ENCODE results near the gene FYB2. TPM values are rescaled to one million over a fixed set of nuclear protein-coding genes. Genes with fewer than 3 reads are reported as not detected.

The FYB2 gene, protein sequence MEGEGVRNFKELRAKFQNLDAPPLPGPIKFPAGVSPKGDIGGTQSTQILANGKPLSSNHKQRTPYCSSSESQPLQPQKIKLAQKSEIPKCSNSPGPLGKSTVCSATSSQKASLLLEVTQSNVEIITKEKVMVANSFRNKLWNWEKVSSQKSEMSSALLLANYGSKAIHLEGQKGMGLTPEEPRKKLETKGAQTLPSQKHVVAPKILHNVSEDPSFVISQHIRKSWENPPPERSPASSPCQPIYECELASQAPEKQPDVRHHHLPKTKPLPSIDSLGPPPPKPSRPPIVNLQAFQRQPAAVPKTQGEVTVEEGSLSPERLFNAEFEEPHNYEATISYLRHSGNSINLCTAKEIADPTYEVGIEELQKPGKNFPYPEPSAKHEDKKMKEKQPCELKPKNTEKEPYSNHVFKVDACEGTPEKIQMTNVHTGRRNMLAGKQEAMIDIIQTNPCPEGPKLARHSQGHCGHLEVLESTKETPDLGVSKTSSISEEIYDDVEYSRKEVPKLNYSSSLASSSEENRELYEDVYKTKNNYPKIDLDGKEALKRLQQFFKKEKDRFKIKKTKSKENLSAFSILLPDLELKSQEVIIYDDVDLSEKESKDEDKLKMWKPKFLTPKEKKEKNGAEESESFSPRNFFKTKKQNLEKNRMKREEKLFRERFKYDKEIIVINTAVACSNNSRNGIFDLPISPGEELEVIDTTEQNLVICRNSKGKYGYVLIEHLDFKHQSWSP
- total RNA-seq: 15.2 TPM
- long read RNA-seq, partial matches to known transcripts: 5 of 22 reads
- long read RNA-seq, other reads (novel, unspliced or antisense): 17 of 22 reads

DNA sequence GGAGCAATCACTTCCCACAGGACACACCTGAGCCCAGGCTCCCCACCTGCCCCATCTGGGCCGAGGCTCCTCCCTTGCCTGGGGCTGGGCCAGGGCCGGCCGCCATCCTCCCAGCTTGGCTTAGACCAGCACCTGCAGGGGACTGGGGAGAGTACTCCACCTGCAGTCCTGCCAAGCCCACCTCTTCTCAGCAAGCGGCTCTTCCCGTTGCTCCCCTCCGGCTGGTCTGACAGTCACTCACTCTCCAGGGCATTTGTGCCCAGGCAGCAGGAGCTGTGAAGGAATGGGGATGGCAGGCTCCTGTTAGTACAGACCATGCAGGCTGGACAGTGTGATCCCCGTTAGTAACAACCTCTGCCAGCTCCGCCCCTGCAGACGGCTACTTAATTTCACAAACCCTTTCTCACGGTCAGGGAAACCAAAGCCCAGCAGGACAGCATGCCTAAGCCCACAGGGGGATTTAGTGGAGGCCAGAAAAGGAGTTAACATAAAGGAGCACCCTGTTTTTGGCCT lies at the start of gene FYB2:
Gene FYB2, minus strand, starts transcription at position 18 of the 513 bp plus-strand sequence. CDS start 114 bp downstream, outside the sequence.
- DNase-seq: peak; percentile 52
- intact Hi-C loops (cut with micrococcal nuclease): no loop called here

DNA sequence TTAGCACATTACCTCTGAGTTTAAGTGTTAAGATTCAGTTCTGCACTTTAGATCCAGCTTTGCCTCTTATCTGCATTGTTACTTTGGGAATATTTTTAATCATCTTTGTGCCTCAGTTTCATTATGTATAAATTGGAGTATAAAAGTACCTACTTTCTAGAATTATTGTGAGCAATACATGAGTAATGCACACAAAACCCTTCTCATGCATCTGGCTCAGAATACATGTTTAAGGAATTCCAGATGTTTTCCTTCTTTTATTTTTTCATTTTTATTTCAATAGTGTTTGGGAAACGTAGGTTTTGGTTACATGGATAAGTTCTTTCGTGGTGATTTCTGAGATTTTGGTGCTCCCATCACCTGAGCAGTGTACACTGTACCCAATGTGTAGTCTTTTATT lies 49.6 kb upstream of the FYB2 start:
- intact Hi-C loops (cut with micrococcal nuclease): no loop called here

More for the DNA sequence above, at the start of gene FYB2:
- ATAC-seq: peak; percentile 55

DNA sequence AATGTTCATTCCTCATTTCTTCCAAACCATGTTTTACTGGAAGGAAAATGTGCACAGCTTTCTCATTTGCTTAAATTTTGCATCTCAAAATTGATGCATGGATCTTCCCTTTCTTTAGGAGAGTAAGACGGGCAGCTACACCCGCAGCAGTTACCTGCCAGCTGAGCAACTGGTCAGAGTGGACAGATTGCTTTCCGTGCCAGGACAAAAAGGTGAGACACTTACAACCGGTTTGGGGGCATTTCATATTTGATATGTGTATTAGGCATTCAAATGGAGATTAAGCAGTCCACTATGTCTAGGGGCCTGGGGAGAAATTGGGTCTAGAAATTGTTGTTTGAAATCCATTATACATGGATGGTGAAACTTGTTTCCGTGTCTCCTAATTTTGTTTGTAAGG lies 48.3 kb upstream of the FYB2 start:
- ATAC-seq (no peak), DNase-seq (no peak)
- intact Hi-C loops (cut with micrococcal nuclease): no loop called here

More for the DNA sequence above, 49.6 kb upstream of the FYB2 start:
- DNase-seq (no peak), ATAC-seq (no peak)

DNA sequence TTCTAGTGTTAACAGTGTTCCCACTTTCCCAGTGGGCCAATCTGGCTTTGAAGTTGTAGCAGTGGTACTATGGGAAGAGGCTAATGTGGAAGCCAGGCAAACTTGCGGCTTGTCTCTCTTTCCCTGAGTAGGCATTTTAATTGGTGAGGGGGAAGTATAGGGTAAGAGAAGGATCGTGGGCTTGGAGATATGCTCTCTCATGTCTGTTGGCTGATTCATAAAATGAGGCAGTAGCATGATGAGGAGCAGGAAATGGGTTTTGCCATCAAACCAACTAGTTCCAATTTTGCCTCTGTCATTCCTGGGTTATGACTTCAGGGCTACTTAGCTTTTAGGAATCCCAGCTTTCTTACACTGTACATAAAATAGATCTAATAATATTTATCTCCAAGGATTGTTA lies 47.5 kb upstream of the FYB2 start:
- no peak for DNase-seq
- no peak for ATAC-seq
- intact Hi-C loops (cut with micrococcal nuclease): no loop called here

DNA sequence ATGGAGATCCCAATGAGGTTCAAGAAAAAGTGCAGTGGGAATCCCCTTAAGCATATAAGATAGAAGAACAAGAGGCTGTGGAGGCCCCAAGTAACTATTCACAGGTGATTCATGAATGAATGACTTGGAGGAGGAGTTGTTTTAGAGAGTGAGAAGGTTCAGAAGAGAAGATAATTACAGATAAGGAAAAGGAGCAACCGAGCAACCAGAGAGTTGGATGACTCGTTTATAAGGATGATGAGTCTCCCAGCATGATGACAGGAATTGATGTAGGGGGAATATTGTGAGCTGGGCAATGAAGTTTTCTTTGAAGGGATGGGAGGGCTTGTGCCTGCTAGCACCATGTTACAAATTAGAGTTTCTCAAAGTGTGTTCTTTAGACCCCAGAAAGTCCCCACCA lies 45.2 kb upstream of the FYB2 start:
- ATAC-seq: no peak
- no peak for DNase-seq
- intact Hi-C loops (cut with micrococcal nuclease): no loop called here

DNA sequence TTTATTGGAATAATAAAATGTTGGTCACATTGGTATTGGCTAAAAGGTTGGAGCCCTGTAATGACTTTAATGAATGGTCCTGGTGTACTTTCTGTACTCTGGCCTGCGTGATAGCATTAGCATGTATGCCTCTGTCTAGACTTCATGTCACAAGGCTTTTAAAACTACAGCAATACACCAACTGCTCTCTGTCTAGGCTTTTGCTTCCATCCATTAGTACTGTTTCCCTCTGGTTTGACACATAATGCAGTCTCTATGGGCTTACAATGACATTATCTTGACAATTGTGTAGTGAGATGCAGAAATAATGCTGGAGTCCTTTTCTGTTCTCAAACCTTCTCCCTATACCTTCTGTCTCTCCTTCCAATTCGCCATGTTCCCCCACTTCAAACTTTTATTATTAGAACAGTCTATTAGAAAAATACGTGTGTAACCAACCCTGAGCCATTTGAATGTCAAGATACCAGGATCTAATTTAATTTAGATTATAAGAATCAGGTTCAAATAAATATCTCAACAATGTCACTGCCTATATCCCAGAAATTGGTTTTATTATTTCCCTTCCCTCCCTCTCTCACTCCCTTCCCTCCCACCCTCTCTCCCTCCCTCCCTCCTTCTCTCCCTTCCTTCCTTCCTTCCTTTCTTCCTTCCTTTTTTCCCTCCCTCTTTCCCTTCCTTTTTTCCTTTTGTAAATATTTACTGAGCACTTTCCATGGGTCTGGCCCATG lies 44.2 kb upstream of the FYB2 start:
- intact Hi-C loops (cut with micrococcal nuclease): no loop called here
- DNase-seq (no peak), ATAC-seq (no peak)

DNA sequence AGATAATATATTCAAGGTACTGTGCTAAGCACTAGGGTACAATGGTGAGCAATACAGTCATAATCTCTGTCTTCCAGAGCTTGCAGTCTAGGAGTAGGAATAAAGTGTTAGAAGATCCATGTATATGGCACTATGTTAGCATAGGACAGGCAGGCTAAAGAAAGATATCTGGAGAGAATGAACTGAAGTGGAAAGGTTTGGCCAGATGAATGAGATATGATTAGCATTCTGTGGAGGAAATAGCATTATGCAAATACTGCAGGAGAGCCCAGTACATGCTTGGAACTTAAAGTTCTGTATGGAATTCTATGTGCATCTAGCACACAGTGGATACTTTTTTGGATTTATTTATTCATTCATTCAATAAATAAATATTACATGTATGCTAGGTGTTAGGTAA lies 40.1 kb upstream of the FYB2 start:
- ATAC-seq (no peak), DNase-seq (no peak)
- intact Hi-C loops (cut with micrococcal nuclease): no loop called here

DNA sequence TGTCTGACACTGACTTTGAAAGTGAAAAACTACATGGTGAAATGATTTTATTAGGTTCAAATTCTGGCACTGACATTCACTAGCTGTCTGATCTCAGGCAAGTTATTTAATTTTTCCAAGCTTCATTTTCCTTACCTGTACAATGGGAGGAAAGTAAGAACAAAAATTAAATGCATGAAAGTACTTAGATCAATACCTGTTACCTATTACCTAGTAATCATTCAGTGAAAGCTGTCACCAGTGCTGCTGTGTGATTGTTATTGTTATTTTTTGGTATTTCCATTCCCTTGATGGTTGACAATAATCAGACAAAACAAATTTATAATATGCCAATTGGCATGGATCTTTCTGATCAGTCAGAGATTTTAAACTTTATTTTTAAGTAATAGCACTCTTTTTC lies 37.0 kb upstream of the FYB2 start:
- intact Hi-C loops (cut with micrococcal nuclease): no loop called here
- ATAC-seq: no peak

DNA sequence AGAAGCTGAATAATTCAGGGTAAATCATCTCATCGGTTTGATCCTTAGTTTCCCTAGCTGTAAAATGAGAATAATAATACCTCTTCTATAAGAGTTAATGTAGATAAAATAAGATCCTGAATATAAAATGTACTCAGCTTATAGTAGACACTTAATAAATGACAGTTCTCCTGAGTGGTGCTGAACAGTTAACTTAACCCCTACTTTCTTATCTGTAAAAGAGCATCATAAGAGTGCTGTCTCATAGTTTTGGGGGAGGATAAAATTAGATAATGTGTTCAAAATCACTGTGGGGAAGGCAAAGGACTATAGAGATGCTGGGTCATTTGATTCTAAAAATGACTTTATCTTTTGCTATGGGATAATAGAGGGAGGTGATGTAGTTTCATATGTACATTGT lies 36.0 kb upstream of the FYB2 start:
- intact Hi-C loops (cut with micrococcal nuclease): no loop called here
- ATAC-seq (no peak), DNase-seq (no peak)

More for the DNA sequence above, 37.0 kb upstream of the FYB2 start:
- no peak for DNase-seq

DNA sequence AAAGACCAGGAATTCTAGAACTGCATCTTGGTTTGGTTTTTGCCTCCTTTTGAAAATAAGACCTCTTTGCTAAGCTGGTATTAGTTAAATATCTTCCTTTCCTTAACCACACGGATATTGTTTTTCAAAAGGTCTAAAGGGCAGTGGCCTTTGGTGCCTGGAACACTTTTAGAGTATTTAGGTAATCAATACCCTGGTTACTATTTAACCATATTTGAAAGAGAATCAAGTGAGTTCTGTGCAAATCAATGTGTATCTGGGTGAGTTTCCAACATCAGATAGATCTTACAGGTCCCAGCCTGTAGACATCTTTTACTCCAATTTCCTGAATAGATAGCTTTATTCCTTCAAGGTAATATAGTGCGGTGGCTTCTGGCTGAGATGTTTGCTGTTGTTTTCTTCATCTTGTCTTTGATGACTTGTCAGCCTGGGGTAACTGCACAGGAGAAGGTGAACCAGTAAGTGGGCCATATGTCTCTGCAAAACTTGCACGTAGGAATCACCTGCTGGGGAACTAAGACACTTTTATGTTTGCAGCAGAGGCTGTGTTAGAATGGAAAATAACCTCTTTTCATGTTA lies 35.4 kb upstream of the FYB2 start, which contains the start of gene C8A:
Gene C8A, plus strand, starts transcription at position 277 of the 579 bp plus-strand sequence. Its CDS starts 105 bp downstream, at position 382.
- intact Hi-C loops (cut with micrococcal nuclease): no loop called here
- no peak for DNase-seq
- ATAC-seq: no peak

DNA sequence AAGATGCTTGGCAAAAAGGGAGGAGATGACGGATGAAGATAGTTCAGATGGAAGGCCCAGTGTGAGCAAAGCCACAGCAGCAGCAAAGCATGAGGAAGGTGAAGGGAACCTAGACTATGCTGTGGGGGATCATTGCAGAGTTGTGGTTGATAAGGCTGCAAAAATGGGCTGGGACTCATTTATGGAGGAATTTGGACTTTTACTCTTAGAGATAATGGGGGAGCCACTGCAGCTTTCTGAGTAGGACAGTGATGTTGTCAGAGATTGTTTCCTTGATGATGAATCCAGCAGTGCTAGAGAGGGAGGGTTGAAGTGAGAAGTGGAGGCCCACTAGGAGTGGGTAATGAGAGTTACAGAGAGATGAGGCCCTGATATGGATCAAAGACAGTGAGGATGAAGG lies 33.3 kb upstream of the FYB2 start:
- ATAC-seq: no peak
- DNase-seq: no peak
- intact Hi-C loops (cut with micrococcal nuclease): no loop called here

DNA sequence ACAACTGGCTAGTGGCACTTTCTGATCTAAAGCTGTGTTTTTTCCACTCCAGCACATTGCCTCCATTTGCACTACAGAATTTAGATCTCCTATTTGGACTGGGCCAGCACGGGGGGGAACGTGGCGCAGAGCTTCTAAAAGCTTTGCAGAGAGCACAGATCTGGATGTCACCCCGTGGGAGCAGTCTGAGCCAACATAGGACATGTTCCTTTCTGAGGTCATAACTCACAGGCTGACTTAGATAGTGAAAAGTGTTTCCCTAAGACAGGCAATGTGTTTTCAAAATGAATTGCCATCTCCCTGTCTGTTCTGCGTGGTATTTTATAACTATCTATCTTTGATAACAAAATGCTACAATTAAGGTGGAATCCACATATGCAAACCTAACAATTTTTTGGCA lies 31.7 kb upstream of the FYB2 start:
- DNase-seq (no peak), ATAC-seq (no peak)
- intact Hi-C loops (cut with micrococcal nuclease): no loop called here

DNA sequence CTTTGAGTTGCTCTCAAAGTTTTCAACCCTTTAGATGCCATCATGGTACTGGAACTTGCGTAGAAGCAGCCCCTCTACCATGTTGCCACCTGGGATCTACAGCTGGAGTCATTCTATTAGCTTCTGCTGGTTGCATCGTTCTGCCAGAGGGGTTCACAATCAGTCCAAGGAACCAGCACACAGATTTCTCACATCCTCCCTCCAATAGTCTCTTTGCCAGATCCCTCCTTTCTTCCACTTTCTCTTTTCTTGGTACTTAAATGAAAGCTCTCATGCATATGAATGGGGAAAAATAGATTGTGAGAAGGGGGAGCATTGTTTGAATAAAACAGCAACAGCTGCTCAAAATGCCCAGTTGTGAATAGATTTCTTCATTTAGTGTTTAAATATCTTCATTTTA lies 31.2 kb upstream of the FYB2 start:
- ATAC-seq (no peak), DNase-seq (no peak)
- intact Hi-C loops (cut with micrococcal nuclease): no loop called here

DNA sequence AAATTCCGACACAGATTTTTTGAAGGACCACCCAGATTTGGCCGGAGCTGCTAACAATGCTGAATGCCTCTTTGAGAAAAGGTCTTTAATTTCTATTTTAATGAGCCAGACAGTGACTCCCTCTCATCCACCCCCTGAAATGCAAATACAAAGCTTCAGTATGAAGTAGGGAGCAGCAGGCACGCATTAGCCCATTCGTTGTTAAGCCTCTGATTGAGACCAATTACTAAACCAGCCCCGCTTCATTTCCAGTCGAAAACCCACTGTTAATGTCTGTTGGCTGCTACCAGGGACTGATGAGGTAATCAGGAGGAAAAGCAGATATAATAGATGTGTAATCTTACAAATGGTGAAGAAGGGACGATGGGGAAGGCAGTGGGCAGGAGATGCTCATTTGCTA lies 30.5 kb upstream of the FYB2 start:
- no peak for DNase-seq
- intact Hi-C loops (cut with micrococcal nuclease): no loop called here
- no peak for ATAC-seq

DNA sequence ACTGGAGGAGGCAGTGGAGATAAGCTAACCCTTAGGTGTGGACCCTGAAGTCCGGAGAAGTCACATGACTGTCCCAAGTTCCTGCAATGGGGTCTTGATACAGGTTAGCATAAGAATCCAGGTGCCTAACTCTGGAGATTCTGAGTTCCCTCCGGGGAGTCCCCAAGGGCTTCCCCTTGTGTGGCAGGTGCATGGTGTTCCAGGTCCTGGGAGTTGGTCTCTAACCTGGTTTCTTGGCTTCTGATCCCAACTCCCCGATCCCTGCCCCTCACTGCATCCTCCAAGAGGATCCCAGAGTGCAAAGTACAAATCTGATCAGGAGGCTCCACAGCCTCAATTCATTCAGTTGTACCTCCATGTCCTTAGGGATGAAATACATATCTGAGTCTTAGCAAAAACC lies 26.1 kb upstream of the FYB2 start:
- intact Hi-C loops (cut with micrococcal nuclease): no loop called here
- ATAC-seq (no peak), DNase-seq (no peak)

DNA sequence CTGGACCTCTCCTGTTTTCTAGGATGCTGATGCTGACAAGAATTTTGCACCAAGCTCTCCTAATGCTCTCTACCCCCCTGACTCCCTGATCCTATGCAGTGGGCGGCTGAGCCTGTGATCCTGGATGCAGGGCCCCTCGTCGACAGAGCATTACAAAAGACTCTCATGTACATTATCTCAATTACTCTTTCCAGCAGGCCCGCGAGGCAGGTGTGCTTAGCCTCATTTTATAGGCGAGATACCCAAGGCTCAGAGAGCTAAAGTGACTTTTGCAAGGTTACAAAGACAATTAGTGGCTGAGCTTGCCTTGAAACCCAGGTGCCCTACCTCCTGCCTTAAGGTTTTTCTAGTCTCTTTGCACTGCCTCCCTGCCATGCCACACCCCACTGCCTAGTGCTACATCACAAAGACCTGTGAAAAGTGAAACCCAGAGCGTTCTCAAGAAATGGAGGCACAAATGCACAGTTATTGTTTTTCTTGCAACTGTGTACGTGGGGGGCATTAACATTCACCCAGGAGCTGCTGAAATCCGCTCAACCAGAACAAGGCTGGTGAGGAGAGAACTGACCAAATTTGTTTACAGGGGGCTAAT lies 25.4 kb upstream of the FYB2 start:
- ATAC-seq (no peak), DNase-seq (no peak)
- intact Hi-C loops (cut with micrococcal nuclease): no loop called here

DNA sequence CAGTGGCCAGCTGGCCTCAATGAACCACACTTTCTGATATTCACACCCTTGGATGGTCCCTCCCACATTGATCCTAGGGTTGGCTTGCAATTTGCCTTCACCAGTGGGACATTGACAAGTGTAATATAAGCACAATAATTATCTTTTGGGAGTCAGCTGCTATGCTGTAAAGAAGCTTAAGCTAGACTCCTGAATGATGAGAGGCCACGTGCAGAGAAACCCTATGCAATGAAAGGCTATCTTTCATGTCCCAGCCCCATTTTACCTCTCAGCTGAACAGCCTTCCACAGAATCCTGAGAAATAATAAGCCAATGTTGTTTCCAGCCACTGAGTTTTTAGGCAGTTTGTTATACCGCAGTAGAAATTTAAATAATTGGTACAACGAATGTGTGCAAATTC lies 24.3 kb upstream of the FYB2 start:
- intact Hi-C loops (cut with micrococcal nuclease): no loop called here
- DNase-seq (no peak), ATAC-seq (no peak)

DNA sequence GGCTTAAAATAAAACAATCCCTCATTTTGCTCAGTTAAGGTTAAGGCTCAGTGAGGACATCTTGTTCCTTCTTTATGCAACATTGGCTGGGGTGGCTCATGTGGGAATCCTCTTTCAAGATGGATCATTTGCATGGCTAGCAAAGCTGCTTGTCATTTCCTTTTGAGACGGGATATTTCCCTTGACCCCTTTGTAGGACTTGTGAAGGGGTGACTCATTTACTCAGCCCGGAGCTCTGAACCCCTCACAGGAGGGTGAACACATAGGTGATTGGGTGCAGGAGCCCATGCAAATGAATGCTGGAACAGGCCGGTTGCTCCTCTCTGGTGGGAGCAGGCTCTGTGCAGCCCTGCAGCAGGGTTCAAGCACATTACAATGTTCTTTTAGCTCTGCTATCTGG lies 19.6 kb upstream of the FYB2 start:
- DNase-seq: no peak
- ATAC-seq: no peak
- intact Hi-C loops (cut with micrococcal nuclease): loop anchor here (10.0 kb wide), 1 partner anchor 1326 kb away; no protein-coding TSS in a partner anchor
